ENCODE data around the gene NDUFS4.
"Not testable (repeated sequence)": the region's sequence is repeated elsewhere in the genome, so short reads cannot be mapped to it uniquely, and the experiment has no call there.

- TF ChIP-seq, protein P1, sequence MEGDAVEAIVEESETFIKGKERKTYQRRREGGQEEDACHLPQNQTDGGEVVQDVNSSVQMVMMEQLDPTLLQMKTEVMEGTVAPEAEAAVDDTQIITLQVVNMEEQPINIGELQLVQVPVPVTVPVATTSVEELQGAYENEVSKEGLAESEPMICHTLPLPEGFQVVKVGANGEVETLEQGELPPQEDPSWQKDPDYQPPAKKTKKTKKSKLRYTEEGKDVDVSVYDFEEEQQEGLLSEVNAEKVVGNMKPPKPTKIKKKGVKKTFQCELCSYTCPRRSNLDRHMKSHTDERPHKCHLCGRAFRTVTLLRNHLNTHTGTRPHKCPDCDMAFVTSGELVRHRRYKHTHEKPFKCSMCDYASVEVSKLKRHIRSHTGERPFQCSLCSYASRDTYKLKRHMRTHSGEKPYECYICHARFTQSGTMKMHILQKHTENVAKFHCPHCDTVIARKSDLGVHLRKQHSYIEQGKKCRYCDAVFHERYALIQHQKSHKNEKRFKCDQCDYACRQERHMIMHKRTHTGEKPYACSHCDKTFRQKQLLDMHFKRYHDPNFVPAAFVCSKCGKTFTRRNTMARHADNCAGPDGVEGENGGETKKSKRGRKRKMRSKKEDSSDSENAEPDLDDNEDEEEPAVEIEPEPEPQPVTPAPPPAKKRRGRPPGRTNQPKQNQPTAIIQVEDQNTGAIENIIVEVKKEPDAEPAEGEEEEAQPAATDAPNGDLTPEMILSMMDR (conservative IDR thresholded peaks at IDR 0.05; ENCODE audit: low read depth, low read length), result not testable (repeated sequence)
- TF ChIP-seq MAFK (IDR thresholded peaks at IDR 0.05; ENCODE audit: low read depth, low read length); RCOR1 (IDR thresholded peaks at IDR 0.05; ENCODE audit: insufficient replicate concordance, low read length): not testable (repeated sequence)
These were observed 104.9 kb downstream of the NDUFS4 start for GRCh38 chr5:53665313-53665712.
